Keratinocyte (primary cell): ENCODE results near the gene MAP3K1.

ENCODE experiments used
- CTCF ChIP-seq, 3 experiments: IDR thresholded peaks in 1 of 3; conservative IDR thresholded peaks in 1 of 3; optimal IDR thresholded peaks in 1 of 3; 2 replicates in 2 of 3; 3 replicates in 1 of 3; pipeline versions ENCODE3 to v1.5.1; 2011; ENCODE audit warnings: low read length in 3 of 3, mild to moderate bottlenecking in 3 of 3, moderate library complexity in 2 of 3, control low read depth in 1 of 3, inconsistent platforms in 1 of 3; ENCODE audit not compliant: insufficient read depth in 2 of 3; ENCODE audit errors: extremely low read depth in 1 of 3
- EZH2 ChIP-seq: IDR thresholded peaks from one replicate; pipeline ENCODE4 v1.6.1; 2012; ENCODE audit warnings: inconsistent platforms, mild to moderate bottlenecking, low read length, moderate library complexity

GRCh38 chr5:56881571-56881970 lies 66.2 kb downstream of the MAP3K1 start:
- TF ChIP-seq CTCF (optimal IDR thresholded peaks at IDR 0.05 in 1 of 3, IDR thresholded peaks at IDR 0.05 in 1 of 3, conservative IDR thresholded peaks at IDR 0.05 in 1 of 3; ENCODE audit: extremely low read depth in 1 of 3, insufficient read depth in 2 of 3, low read length in 3 of 3) (no peak), EZH2 (no peak)
